GM19351 (cell line): ENCODE measurements around the gene MAD2L1.

Source experiments
- ATAC-seq: cut with Tn5 transposase; IDR thresholded peaks from one replicate; pipeline ENCODE4 v1.9.1; 2021; ENCODE audit warnings: mild to moderate bottlenecking, moderate library complexity; ENCODE audit not compliant: unreplicated experiment

Gene MAD2L1

GRCh38 chr4:120059036-120059435 is 7.6 kb downstream of the MAD2L1 start:
- ATAC-seq: no peak

DNA sequence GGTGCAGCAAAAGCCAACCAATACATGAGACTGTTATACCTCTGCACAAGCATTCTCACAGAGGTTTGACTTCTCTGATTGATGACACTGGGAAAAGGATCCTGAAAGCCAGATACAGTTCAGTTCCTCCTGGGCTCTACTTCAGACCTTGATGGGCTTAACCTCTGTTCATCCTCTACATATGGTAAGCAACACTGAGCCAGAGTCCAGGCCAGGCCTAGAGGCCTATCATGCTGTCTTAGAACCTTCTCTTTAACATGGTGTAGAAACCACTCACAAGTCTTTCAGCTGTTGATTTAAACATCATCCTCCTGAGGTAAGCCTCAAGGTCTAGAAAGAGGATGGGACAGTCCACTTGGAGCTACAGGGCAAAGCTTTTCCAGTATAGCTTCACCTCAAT is 9.2 kb downstream of the MAD2L1 start:
- no peak for ATAC-seq

DNA sequence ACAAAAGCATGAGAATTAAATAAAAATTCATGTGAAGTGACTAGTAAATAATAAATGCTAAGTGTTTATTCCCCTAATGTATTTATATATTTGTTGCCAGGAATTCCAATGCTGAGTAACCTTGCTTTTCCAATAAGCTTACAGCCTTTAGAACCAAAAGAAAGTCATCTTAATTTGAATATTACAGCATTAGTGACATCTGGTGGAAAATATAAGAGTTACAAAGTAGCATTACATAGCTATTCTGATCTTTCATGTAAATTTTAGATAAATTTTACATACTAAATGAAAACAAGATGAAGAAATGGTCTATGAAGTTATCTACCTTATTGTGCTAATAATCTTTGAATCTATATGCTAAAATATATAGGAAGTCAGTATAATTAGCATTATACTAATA is 10.4 kb downstream of the MAD2L1 start:
- peak; percentile 37 for ATAC-seq

- no peak for ATAC-seq
Measured at GRCh38 chr4:120055795-120056194, 10.9 kb downstream of the MAD2L1 start.

GRCh38 chr4:120055162-120055561 is 11.5 kb downstream of the MAD2L1 start:
- ATAC-seq: no peak

DNA sequence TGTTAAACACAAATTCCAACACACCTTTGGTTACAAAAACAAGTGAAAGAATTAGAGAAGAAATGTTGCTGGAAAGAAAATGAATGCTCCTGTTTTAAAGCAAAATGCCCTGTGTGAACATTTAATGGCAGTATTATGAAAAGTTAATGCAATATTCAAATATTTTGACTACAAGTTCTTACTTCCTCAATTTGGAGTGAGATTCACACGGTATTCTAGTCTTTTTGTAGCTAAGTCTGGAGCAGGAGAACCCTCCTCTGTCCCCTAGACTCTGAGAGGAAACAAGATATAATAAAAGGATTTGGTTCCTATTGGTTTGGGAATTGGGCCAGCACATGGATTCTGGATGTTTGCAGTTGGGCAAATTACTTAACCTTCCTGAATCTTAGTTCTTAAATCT is 12.7 kb downstream of the MAD2L1 start:
- peak; percentile 65 for ATAC-seq

DNA sequence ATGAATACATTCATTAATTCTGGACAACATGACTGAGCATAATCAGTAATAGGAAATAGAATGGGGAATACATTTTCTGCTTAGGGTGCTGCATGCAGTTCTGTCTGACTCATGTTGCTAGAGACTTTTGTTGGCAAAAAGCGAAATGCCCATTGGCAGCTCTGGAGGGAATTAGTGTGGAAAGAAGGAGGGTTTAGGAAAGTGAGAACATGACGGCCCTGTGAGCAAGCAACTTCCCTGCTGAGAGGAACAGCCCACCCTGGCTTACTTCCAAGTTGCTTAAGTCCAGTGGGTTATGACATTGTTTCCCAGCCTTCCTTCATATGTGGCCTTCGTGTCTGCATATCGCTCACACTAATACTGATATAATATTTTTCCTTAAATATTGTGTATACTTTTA is 13.8 kb downstream of the MAD2L1 start:
- no peak for ATAC-seq

- no peak for ATAC-seq
Measured at GRCh38 chr4:120051253-120051652, 15.4 kb downstream of the MAD2L1 start.

DNA sequence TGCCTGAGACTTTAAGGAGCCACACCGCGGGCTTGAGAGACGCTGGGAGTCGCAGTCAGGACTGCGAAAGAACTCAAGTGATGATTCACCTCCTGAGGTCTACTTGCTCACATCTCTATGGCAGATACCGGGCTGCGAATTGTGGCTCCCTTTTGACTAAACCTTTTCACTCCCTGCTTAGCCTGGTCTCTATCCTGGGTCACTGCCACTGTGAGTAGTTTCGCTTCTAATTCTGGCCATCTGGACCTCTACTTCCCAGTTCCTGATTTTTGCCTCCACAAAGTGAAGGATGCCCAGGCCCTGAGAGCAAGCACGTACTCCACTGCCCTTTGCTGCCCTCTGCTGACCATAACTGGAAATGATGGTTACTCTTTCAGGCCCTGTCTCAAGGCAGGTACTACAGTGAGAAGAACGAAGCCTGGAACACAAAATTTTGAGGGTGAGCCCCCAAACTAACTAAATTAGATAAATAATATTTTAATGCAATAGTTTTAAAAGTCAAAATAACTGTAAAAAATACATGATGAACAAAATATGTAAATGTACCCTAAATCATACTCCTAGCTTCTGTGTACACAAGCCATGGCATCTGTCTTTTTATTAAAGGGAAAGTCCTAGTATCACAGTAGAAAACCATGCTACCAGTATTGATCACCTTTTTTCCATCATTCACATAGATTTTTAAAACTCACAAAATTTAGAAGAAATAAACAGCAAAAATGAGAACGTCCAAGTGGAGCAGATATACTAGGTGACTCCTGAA is 16.7 kb downstream of the MAD2L1 start:
- peak; percentile 87 for ATAC-seq

DNA sequence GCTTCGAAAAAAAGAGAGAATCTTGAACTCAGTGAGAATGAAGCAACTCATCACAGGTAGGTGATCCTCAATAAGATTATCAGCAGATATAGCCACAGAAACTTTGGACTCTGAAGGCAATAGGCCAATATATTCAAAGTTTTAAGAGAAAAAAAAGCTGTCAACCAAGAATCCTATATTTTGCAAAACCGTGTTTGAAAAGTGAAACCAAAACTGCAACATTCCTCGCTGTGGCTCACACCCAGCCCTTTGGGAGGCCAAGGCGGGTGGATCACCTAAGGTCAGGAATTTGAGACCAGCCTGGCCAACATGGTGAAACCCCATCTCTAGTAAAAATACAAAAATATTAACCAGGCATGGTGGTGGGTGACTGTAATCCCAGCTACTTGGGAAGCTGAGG is 22.8 kb downstream of the MAD2L1 start:
- no peak for ATAC-seq

DNA sequence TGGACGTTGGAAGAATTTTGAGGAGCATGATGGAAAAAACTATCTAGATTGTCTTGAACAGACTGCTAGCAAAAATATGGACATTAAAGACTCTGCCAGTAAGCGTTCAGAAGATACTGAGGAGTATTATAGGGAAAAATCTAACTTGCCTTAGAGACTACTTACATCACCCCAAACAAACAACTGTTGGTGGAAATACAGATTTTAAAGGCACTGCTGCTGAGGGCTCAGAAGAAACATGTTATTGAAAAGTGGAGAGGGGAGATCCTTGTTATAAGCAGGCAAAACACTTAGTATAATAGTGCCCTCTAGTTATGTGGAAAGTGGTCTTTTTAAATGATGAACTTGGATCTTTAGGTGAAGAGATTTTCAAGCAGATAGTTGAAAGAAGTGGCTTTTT is 29.2 kb downstream of the MAD2L1 start:
- ATAC-seq: no peak

DNA sequence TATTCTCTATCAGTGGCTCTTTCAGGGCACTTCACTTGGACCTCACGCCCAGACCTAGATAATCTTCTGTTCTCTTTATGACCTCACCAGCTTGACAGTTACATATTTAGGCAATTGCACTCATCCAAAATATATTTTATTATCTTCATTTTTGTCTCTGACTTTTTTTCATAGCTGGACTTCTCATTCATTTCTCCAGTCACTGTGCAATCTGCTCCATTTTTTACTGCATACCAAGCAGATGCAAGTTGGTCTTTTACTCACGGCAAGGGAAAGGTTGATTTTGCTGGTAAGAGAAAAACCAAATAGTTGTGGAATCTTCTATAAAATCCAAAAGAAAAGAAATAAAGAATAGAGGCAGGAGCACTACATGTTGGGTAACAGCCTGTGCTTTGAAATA is 31.7 kb downstream of the MAD2L1 start:
- ATAC-seq: no peak

GRCh38 chr4:120026853-120027252 is 39.8 kb downstream of the MAD2L1 start:
- ATAC-seq: no peak

GRCh38 chr4:120025516-120025915 is 41.1 kb downstream of the MAD2L1 start:
- ATAC-seq: no peak

GRCh38 chr4:120018786-120019185 is 47.9 kb downstream of the MAD2L1 start:
- no peak for ATAC-seq

GRCh38 chr4:120017939-120018692 is 48.5 kb downstream of the MAD2L1 start:
- no peak for ATAC-seq

DNA sequence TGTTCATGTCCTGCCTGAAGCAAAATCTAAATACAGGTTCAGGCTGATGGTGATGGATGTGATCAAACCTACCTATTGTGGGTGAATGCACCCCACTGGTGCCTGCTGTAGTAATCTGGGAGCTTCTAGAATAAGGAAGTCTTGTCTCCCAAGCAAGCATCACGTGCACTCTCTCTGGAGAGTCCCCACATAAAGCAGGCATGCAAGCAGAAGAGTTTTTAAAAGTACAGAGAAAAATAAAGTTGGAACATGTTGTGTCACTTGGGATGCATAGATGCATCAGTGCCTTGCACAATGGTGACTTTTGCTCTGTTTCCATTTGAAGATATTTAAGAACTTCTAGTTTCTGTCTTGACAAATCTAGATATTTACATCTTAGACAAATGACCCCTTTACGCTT is 54.9 kb downstream of the MAD2L1 start:
- no peak for ATAC-seq

GRCh38 chr4:120010646-120011045 is 56.0 kb downstream of the MAD2L1 start:
- no peak for ATAC-seq

- ATAC-seq: no peak
Measured at GRCh38 chr4:120009731-120010130, 56.9 kb downstream of the MAD2L1 start.

DNA sequence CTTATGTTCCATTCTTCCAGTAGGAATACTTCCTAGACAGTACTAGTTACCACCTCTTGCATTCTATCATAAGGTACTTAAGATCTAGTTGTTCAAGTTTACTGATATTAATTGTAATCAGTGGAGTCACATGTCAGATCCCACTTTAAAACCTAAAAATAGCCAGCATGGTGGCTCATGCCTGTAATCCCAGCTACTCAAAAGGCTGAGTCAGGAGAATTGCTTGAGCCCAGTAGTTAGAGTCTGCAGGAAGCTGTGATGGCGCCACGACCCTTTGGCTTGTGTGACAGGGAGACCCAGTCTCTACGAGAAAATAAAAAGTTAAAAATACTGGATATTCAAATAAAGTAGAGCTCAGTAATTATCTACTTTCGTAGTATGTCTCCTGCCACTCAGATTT is 57.7 kb downstream of the MAD2L1 start:
- no peak for ATAC-seq

- no peak for ATAC-seq
Measured at GRCh38 chr4:120007896-120008436, 58.7 kb downstream of the MAD2L1 start.

DNA sequence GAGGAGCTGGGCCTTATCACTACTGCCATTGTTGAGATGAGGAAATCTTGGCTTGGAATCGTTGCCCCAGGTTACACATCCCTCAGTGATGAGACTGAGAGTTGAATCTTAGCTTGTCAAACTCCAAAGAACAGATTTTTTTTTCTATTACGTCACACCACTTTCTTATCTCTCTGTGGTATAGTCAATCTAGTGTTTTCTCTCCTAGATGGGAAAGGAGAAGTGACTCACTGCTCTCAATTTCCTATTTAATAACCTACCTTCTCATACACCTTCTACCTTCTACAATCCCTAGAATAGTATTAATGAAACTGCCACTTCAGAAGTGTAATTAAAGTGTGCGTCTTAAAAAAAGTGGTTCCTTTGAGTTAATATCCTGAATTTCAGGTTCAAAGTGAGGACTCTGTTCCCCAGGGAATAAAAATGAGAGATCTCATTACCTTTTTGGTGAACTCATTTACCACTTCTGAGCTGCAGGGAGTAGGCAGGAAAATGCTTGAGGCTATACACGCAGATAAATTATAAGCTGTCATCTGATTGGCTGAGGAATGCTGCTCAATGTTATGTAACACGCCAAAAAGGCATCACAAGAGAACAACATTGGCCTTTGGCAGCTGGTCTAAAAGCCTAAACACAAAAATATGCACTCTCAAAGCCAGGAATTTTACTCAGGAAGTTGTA is 59.3 kb downstream of the MAD2L1 start:
- ATAC-seq: peak; percentile 55
